PC-3 (cell line): ENCODE measurements around the gene SYNJ2BP. TPM values are rescaled to one million over a fixed set of nuclear protein-coding genes. Genes with fewer than 3 reads are reported as not detected.

Experiments used
- ATAC-seq: fragments of 200-7000 bp; cut with Tn5 transposase; 2 replicates; pipeline ENCODE4 v1.9.1; 2020; ENCODE audit warnings: mild to moderate bottlenecking, moderate library complexity
- BruUV-seq: library from RNA; stranded (reverse); fragments of 400-500 nt; replicated peaks from 2 replicates; lab custom pipeline; 2021; lab: Mats Ljungman, UMichigan
- CTCF ChIA-PET: fragments of 300-600 bp; sonication (Branson Sonifier 250); formaldehyde crosslinking; loops from one replicate; lab custom pipeline; 2022; ENCODE audit warnings: antibody characterized with exemption; lab: Charles Lee
- POLR2A ChIA-PET: fragments of 300-600 bp; sonication (Branson Sonifier 250); formaldehyde crosslinking; loops from one replicate; lab custom pipeline; 2022; ENCODE audit warnings: antibody characterized with exemption; ENCODE audit not compliant: unreplicated experiment; lab: Charles Lee
- DNase-seq: peaks from one replicate; pipeline ENCODE4 v3.0.0-alpha.2; 2015
- H2AFZ ChIP-seq: fragments of 300-600 bp; sonication (generic); 2 replicates; pipeline ENCODE4 v1.6.0; 2016; ENCODE audit warnings: antibody characterized with exemption, low read length
- H3F3A ChIP-seq: fragments of 300-600 bp; sonication (generic); one replicate; pipeline ENCODE4 v1.6.0; 2017; ENCODE audit warnings: antibody characterized with exemption, low read length, control low read depth, mild to moderate bottlenecking; ENCODE audit not compliant: unreplicated experiment
- H3K27ac ChIP-seq: fragments of 300-600 bp; sonication (generic); 2 replicates; pipeline ENCODE4 v1.5.1; 2016; ENCODE audit warnings: mild to moderate bottlenecking, low read length
- H3K27me3 ChIP-seq: fragments of 300-600 bp; sonication (generic); 2 replicates; pipeline ENCODE4 v1.6.1; 2016; ENCODE audit warnings: low read length, mixed read lengths
- H3K36me3 ChIP-seq: fragments of 300-600 bp; sonication (generic); 2 replicates; pipeline ENCODE4 v1.6.1; 2016; ENCODE audit warnings: low read depth, mixed run types, low read length, mixed read lengths
- H3K4me1 ChIP-seq: fragments of 300-600 bp; sonication (generic); 2 replicates; pipeline ENCODE4 v1.5.1; 2016; ENCODE audit warnings: low read length; ENCODE audit not compliant: insufficient read depth
- H3K4me2 ChIP-seq: fragments of 300-600 bp; sonication (generic); 2 replicates; pipeline ENCODE4 v1.6.0; 2016; ENCODE audit warnings: low read length
- H3K4me3 ChIP-seq: fragments of 300-600 bp; sonication (generic); 2 replicates; pipeline ENCODE4 v1.5.1; 2016; ENCODE audit warnings: mild to moderate bottlenecking, low read length, mixed read lengths
- H3K79me2 ChIP-seq: fragments of 300-600 bp; sonication (generic); 2 replicates; pipeline ENCODE4 v1.6.1; 2017; ENCODE audit warnings: low read length, mixed read lengths
- H3K9ac ChIP-seq: fragments of 300-600 bp; sonication (generic); 2 replicates; pipeline ENCODE4 v1.6.0; 2016; ENCODE audit warnings: mild to moderate bottlenecking, low read length
- H3K9me2 ChIP-seq: fragments of 300-600 bp; sonication (generic); replicated peaks from 2 replicates; pipeline ENCODE4 v1.6.1; 2016; ENCODE audit warnings: mixed run types, low read length, mixed read lengths
- H3K9me3 ChIP-seq: fragments of 300-600 bp; sonication (generic); 2 replicates; pipeline ENCODE4 v1.6.1; 2016; ENCODE audit warnings: low read length, mixed read lengths
- H4K20me1 ChIP-seq: fragments of 300-600 bp; sonication (generic); 2 replicates; pipeline ENCODE4 v1.6.1; 2016; ENCODE audit warnings: low read length, mixed read lengths
- CTCF ChIP-seq: fragments of 300-600 bp; sonication (generic); conservative IDR thresholded peaks from 2 replicates; pipeline ENCODE4 v1.5.1; 2017; ENCODE audit warnings: antibody characterized with exemption, low read depth, mild to moderate bottlenecking, low read length
- EZH2 ChIP-seq: fragments of 300-600 bp; sonication (generic); IDR thresholded peaks from one replicate; pipeline ENCODE4 v1.6.1; 2017; ENCODE audit warnings: antibody characterized with exemption, mild to moderate bottlenecking, low read length; ENCODE audit not compliant: unreplicated experiment
- EZH2phosphoT487 ChIP-seq: fragments of 300-600 bp; sonication (generic); IDR thresholded peaks from 2 replicates; pipeline ENCODE4 v1.6.1; 2018; ENCODE audit warnings: mild to moderate bottlenecking, antibody characterized with exemption, low read length, borderline replicate concordance
- intact Hi-C: fragments of 100-400 bp; cut with micrococcal nuclease; formaldehyde crosslinking; loops from 2 replicates; pipeline ENCODE4 v1.9.0; 2023
- total RNA-seq: library from RNA; depleted of rRNA; stranded (reverse); fragments of >200 nt; gene quantifications from 2 replicates; pipeline ENCODE4 v1.2.3, GENCODE V29; 2014; rRNA removed

SYNJ2BP gene
- total RNA-seq, 1 experiment from 2014 or later = 13.1 TPM

DNA sequence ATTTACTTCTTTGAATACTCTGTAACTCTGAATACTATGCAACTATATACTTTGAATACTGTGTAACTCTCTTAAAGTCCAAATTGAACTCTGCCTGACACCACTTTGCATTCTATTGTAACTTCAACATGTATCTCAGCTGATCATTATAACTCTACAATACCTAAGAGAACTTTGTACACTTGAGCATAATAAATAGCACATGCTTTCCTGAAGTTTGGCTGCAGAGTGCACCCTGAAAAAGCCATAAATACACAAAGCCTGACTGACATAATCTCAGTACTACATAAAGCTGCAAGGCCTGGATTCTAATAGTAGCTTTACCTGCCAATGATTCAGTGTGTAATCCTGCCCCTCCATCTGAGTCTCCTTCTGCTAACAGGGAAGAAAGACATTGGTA is 36.1 kb downstream of the SYNJ2BP start:
- ATAC-seq (no peak), DNase-seq (no peak)
- Histone ChIP-seq H3K4me2 (no peak overlapping the region), H3K9ac (no peak overlapping the region), H2AFZ (no peak overlapping the region), H3K9me3 (no peaks in the 10 kb centered on the region), H3K4me3 (no peak overlapping the region), H3K27ac (no peak overlapping the region), H3K27me3 (no peaks in the 10 kb centered on the region), H3K9me2 (no peaks in the 10 kb centered on the region), H4K20me1 (no peaks in the 10 kb centered on the region), H3K79me2 (no peaks in the 10 kb centered on the region), H3K4me1 (no peaks in the 10 kb centered on the region), H3F3A (no peaks in the 10 kb centered on the region), H3K36me3 (peaks cover 9% of the 10 kb centered on the region)
- POLR2A ChIA-PET = no interaction called here
- no TSS peak for BruUV-seq
- no peak for TF ChIP-seq EZH2phosphoT487
- TF ChIP-seq CTCF = no peak
- TF ChIP-seq EZH2 = no peak
- intact Hi-C loops = no loop called here
- CTCF ChIA-PET = no interaction called here

- TF ChIP-seq CTCF (no peak), EZH2phosphoT487 (no peak), EZH2 (no peak)
- H3K27me3 ChIP-seq = no peaks in the 10 kb centered on the region
- no peak overlapping the region for H3K27ac ChIP-seq
- no peaks in the 10 kb centered on the region for H3K9me2 ChIP-seq
- no peak overlapping the region for H3K4me3 ChIP-seq
- ATAC-seq (no peak), DNase-seq (no peak)
- H2AFZ ChIP-seq = no peak overlapping the region
- peaks cover 9% of the 10 kb centered on the region for H3K36me3 ChIP-seq
- H3K4me2 ChIP-seq = no peak overlapping the region
- no peak overlapping the region for H3K9ac ChIP-seq
- H3K4me1 ChIP-seq = no peaks in the 10 kb centered on the region
- ChIA-PET POLR2A (no interaction called here), CTCF (no interaction called here)
- no peaks in the 10 kb centered on the region for H4K20me1 ChIP-seq
- no peaks in the 10 kb centered on the region for H3K79me2 ChIP-seq
- no peaks in the 10 kb centered on the region for H3F3A ChIP-seq
- intact Hi-C loops = no loop called here
- H3K9me3 ChIP-seq = no peaks in the 10 kb centered on the region
- BruUV-seq = no TSS peak
Measured at GRCh38 chr14:70378696-70379095, 38.2 kb downstream of the SYNJ2BP start.

Other genes with a start within 250 kb of the SYNJ2BP start
- not detected in 2 replicates for gene SLC8A3, start 228.1 kb downstream of the SYNJ2BP start, total RNA-seq
- gene COX16, start 57.4 kb downstream of the SYNJ2BP start, total RNA-seq = 54.1 and 60.1 TPM in 2 replicates
- gene ADAM21, start 35.1 kb upstream of the SYNJ2BP start, total RNA-seq = 0.29 and 0.80 TPM in 2 replicates
- gene ADAM20, start 117.9 kb upstream of the SYNJ2BP start, total RNA-seq = 0.17 and 0.26 TPM in 2 replicates
- gene MED6, start 183.6 kb upstream of the SYNJ2BP start, total RNA-seq = 37.8 and 46.9 TPM in 2 replicates
- 3.6 and 4.1 TPM in 2 replicates for gene TTC9, start 224.8 kb upstream of the SYNJ2BP start, total RNA-seq